ENCODE results near the gene MS4A15. TPM values are rescaled to one million over a fixed set of nuclear protein-coding genes. Genes with fewer than 3 reads are reported as not detected.

Gene MS4A15
- total and polyA plus RNA-seq, 10 of the 15 experiments (the other 5 are each of a cell fraction or from before 2014, with no cell fraction given): 0.05 to 0.84 (median 0.45) TPM

GRCh38 chr11:60775420-60775961, 18.8 kb downstream of the MS4A15 start:
- Histone ChIP-seq H3K27ac (ENCODE audit: control insufficient read depth, insufficient read depth) (no peak overlapping the region), H3K79me2 (ENCODE audit: control insufficient read depth, insufficient read depth, low read length) (no peaks in the 10 kb centered on the region), H4K20me1 (ENCODE audit: control insufficient read depth, insufficient read depth) (no peaks in the 10 kb centered on the region; the same call in 1 of the 2 replicates), H3K4me2 (ENCODE audit: control insufficient read depth, insufficient read depth) (no peak overlapping the region), H3K36me3 (ENCODE audit: control insufficient read depth in 2 of 2, insufficient read depth in 2 of 2, low read length in 1 of 2) (no peaks in the 10 kb centered on the region), H3K9ac (ENCODE audit: control insufficient read depth, insufficient read depth, low read length) (no peak overlapping the region), H3K4me1 (ENCODE audit: control insufficient read depth, insufficient read depth, low read length) (peaks cover 11% of the 10 kb centered on the region), H3K9me3 (replicated peaks; ENCODE audit: control insufficient read depth, insufficient read depth, low read length) (no peaks in the 10 kb centered on the region; the same call in 2 of the 3 replicates), H2AFZ (ENCODE audit: control insufficient read depth, low read depth, low read length) (peak overlapping the region; percentile 65), H3K4me3 (no peak overlapping the region), H3K27me3 (replicated peaks in 1 of 2; ENCODE audit: control insufficient read depth in 2 of 2, insufficient read depth in 2 of 2, low read length in 1 of 2) (no peaks in the 10 kb centered on the region)
- in situ Hi-C loops (cut with MboI) (no loop called here), intact Hi-C loops (cut with micrococcal nuclease; ENCODE audit: unreplicated experiment) (loop anchor here (1.0 to 2.0 kb wide), 4 partner anchors 47 to 124 kb away; no protein-coding TSS in a partner anchor)
- 4% methylated on average over 15 of the region's 15 CpGs for WGBS (ENCODE audit: insufficient coverage, insufficient replicate concordance, low lambda C conversion rate, missing lambda C conversion rate)
- ATAC-seq (peak; percentile 94), DNase-seq (ENCODE audit: low read depth, low spot score) (peak; percentile 67), FAIRE-seq (peak; percentile 91)
- RAD21 ChIA-PET (ENCODE audit: unreplicated experiment): interaction anchor here (0.6 to 8.4 kb wide), 16 partner anchors 9 to 414 kb away, joined by 3 to 119 read pairs (median 4); partner anchors contain the start of genes MS4A10 and TMEM109
- POLR2A ChIA-PET: interaction anchor here (1.0 to 2.1 kb wide), 5 partner anchors 10 to 139 kb away, joined by 5 to 8 read pairs (median 6); partner anchors contain the start of gene TMEM109
- SMC1A ChIA-PET (ENCODE audit: uncharacterized antibody, unreplicated experiment): interaction anchor here (0.6 to 12.5 kb wide), 21 partner anchors 11 to 414 kb away, joined by 3 to 143 read pairs (median 4); partner anchors contain the start of gene MS4A15
- BruUV-seq (replicated peaks): no TSS peak
- CTCF ChIA-PET: interaction anchor here (0.6 to 9.3 kb wide), 27 partner anchors 10 to 510 kb away, joined by 3 to 184 read pairs (median 5); partner anchors contain the start of genes MS4A10, PRPF19, TMEM109 and ZP1
- TF ChIP-seq EED (IDR thresholded peaks at IDR 0.05; ENCODE audit: low read depth) (peak; percentile 44; the same call in 1 of the 2 replicates), PAX8 (IDR thresholded peaks at IDR 0.05) (no peak), POU2F2 (IDR thresholded peaks at IDR 0.05; ENCODE audit: borderline replicate concordance, low read depth, low read length) (0 out of 3 replicates have a peak, but pooled peaks have one; percentile 37), FOXM1 (IDR thresholded peaks at IDR 0.05; ENCODE audit: low read depth, low read length) (0 out of 2 replicates have a peak, but pooled peaks have one; percentile 25), CTCF (IDR thresholded peaks at IDR 0.05 in 2 of 3, conservative IDR thresholded peaks at IDR 0.05 in 1 of 3; ENCODE audit: control insufficient read depth in 2 of 3, extremely low read depth in 1 of 3, insufficient read depth in 1 of 3, low read depth in 3 of 3, low read length in 3 of 3) (peak; percentile 86 to 94 (median 89)), YY1 (IDR thresholded peaks at IDR 0.05; ENCODE audit: low read depth, low read length) (peak; percentile 68; the same call in 1 of the 2 replicates), DPF2 (IDR thresholded peaks at IDR 0.05) (0 out of 2 replicates have a peak, but pooled peaks have one; percentile 18), ZNF217 (IDR thresholded peaks at IDR 0.05) (no peak), BHLHE40 (IDR thresholded peaks at IDR 0.05; ENCODE audit: borderline replicate concordance in 1 of 2, low read depth in 2 of 2, low read length in 1 of 2) (peak; percentile 35 to 53; a peak in 3 of 4 replicates), IKZF1 (conservative IDR thresholded peaks at IDR 0.05) (peak; percentile 50), RELA (IDR thresholded peaks at IDR 0.05; ENCODE audit: borderline replicate concordance, partially characterized antibody) (peak; percentile 13), ATF3 (IDR thresholded peaks at IDR 0.05; ENCODE audit: borderline replicate concordance, extremely low read depth, low read depth, low read length) (no peak), NBN (IDR thresholded peaks at IDR 0.05) (peak; percentile 71; the same call in 1 of the 2 replicates), IRF4 (IDR thresholded peaks at IDR 0.05; ENCODE audit: low read depth, low read length) (0 out of 2 replicates have a peak, but pooled peaks have one; percentile 47), WRNIP1 (IDR thresholded peaks at IDR 0.05; ENCODE audit: borderline replicate concordance, low read depth, low read length) (0 out of 2 replicates have a peak, but pooled peaks have one; percentile 54), MXI1 (IDR thresholded peaks at IDR 0.05; ENCODE audit: low read depth, low read length) (0 out of 2 replicates have a peak, but pooled peaks have one; percentile 15), MTA2 (IDR thresholded peaks at IDR 0.05; ENCODE audit: low read depth) (0 out of 2 replicates have a peak, but pooled peaks have one; percentile 34), RAD21 (IDR thresholded peaks at IDR 0.05; ENCODE audit: insufficient read depth, low read depth, low read length) (peak; percentile 81), NR2C1 (IDR thresholded peaks at IDR 0.05) (no peak), KLF5 (IDR thresholded peaks at IDR 0.05; ENCODE audit: partially characterized antibody) (no peak), IKZF2 (IDR thresholded peaks at IDR 0.05) (peak in 1 of 2 experiments; percentile 31; a peak in 1 of 4 replicates), HCFC1 (IDR thresholded peaks at IDR 0.05; ENCODE audit: low read length) (no peak), MEF2B (IDR thresholded peaks at IDR 0.05; ENCODE audit: partially characterized antibody, poor library complexity, severe bottlenecking) (peak; percentile 86)

Measured in GM12878 (cell line).